DND-41 (cell line): ENCODE data around the gene ZKSCAN8.

Source experiments
- CTCF ChIP-seq: IDR thresholded peaks from 2 replicates; pipeline ENCODE4 v1.5.1; 2012; ENCODE audit warnings: borderline replicate concordance, low read length, moderate library complexity, mild to moderate bottlenecking; ENCODE audit not compliant: poor library complexity, severe bottlenecking; ENCODE audit errors: extremely low read depth
- EZH2 ChIP-seq: IDR thresholded peaks from 3 replicates; pipeline ENCODE4 v1.6.1; 2012; ENCODE audit warnings: borderline replicate concordance, low read depth, mild to moderate bottlenecking, moderate library complexity, low read length, inconsistent platforms; ENCODE audit not compliant: severe bottlenecking

- no peak for TF ChIP-seq CTCF
- TF ChIP-seq EZH2, result no peak
Measured at GRCh38 chr6:28111964-28112363, 29.7 kb upstream of the ZKSCAN8 start.
